AG08396 (cell line): Measurements from ENCODE around the gene IL18.
"Not testable (repeated sequence)": the region's sequence is repeated elsewhere in the genome, so short reads cannot be mapped to it uniquely, and the experiment has no call there.

Experiments
- DNase-seq: peaks from one replicate; pipeline ENCODE4 v3.0.0; 2012; ENCODE audit warnings: low spot score, mixed read lengths

Gene IL18

DNA sequence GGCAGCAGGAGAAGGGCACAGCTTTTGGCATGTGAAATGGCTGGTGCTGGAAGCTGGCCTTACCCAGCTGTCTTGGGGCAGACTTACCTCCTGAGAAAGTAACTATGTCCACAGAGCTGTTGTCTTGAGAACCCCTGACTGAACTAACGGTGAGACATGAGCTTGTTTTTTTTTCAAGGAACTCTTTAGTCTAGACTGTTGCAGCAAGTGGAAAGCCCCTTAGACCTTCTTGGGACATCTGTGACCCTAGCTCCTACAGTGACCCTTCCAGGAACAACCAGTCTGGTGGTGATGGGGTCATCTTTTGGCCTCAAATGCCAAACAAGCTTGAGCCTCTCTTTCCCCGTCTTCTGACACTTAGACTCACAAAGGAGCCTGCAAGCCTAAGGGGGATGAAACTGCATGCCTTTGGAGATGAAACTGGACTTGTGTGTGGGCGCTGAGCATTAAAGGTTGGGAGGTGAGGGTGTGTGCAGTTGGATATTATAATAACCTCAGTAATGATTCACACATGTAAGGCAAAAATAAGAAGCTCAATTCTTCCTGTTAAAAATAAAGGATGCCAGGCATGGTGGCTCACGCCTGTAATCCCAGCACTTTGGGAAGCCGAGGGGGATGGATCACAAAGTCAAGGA, 41.8 kb downstream of the IL18 start:
- no peak for DNase-seq

DNA sequence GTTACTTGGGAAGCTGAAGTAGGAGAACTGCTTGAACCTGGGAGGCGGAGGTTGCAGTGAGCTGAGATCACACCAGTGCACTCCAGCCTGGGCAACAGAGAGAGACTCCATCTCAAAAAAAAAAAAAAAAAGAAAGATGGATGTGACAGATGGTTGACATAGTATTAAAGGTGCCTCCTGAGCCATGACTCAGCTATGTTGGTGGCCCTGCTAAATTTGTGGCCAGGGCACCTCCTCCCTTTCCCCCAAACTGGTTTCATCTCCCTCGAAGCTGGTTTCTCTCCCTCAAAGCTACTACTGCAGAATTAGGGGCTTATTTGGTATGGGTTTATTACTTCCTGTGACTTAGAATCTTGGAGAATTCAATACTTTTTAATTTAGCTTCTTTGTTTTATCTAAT, 45.7 kb downstream of the IL18 start:
- no peak for DNase-seq

DNA sequence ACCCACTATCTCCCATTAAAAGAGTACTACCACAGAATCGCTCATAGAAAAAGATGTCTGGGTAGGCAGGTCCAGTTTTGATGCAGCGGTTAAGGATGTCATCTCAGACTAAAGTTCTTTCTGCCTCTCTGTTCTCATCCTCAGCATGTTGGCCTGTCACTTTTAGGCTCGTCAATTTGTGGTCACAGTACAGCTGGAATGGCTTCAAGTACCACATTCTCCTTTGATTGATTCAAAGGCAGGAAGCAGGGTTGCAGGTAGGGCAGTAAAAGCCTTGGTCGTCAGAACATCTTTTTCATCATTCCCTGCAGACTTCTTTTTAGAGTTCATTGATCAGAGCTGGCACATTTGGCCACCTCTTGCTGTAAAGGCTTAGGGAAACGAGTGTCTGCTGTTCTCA, 48.5 kb downstream of the IL18 start:
- no peak for DNase-seq

DNA sequence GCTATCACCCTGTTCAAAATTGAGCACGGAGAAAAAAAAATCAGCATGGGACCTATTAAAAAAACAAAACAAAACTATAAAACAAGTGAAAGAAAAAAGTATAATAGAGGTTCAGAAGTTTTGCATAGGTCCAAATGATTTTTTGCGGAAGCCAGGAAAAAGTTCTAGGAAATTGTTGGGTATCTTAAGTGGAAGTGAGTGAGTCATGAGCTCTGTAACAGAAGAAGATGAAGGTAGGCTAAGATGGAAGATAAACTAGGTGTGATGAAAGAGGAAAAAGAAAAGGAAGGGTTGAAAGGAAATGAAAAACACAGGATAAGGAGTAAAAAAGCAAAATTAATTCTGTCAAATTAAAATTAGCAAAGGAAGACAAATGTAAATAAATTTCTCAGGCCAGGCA, 49.4 kb downstream of the IL18 start:
- no peak for DNase-seq

DNA sequence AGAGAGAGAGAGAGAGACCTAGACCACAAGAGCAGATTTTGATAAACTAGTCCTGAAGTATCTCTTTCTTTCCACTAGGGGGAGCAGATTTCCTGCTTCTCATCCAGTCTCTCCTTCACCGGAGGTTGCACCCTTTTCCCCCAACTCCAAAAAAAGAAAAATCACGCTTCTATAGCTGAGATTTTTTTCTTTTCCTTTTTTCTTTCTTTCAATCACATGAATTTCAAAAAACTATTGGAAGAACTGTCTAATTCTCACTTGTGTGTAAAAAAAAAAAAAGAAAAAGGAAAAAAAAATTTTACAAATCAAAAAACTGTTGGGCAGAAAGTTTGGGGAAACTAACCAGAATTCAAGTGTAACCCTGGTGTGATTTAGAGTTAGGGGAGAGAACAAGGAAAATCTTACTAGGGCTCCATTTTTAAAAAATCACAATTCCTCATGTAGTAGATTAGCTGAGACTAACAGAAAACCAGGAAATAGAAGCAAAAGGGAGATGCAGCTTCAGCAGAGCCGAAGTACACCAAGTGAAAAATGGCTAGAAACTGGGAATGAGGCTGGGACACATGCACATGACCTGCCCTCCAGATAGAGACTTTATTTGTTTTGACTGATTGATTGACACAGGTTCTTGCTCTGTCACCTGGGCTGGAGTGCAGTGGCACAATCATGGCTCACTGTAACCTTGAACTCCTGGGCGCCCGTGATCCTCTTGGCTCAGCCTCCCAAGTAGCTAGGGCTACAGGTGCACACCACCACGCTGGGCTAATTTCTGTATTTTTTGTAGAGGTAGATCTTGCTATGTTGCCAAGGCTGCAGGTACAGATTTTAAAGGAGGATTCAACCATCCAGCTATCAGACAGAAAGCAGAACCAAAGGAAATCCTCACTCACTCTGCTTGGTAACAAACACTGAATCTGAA, 50.1 kb downstream of the IL18 start:
- peak; percentile 53 for DNase-seq

DNA sequence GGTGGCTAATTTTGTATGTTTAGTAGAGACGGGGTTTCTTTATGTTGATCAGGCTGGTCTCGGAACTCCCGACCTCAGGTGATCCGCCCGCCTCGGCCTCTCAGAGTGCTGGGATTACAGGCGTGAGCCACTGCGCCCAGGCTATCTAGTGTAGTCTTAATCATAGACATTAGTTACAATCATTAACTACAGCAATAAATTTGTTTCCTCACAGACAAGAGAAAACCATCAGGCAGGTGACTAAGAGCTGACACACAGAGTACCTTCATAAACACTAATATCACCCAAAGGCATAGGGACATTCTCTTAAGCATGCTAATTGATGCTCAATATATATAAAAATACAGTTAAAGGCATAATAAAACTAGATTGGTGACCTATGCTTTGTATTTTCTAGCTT, 57.8 kb downstream of the IL18 start:
- no peak for DNase-seq

DNA sequence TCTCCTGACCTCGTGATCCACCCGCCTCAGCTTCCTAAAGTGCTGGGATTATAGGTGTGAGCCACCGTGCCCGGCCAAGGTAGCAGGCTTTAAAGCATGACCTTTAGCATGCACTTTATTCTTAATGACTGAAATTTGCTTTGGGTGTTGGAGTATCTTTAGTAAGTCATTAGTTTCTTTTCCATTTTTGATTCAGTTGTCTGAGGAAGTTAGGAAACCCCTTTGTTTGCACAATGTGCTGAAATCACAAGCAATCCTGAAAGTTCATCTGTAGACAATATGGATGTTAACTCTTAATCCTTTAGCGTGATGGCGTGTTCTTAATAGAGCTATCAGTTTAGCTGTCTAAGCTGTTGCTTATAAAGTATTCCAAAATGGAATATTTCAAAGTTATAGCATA, 60.4 kb downstream of the IL18 start:
- DNase-seq: no peak

DNA sequence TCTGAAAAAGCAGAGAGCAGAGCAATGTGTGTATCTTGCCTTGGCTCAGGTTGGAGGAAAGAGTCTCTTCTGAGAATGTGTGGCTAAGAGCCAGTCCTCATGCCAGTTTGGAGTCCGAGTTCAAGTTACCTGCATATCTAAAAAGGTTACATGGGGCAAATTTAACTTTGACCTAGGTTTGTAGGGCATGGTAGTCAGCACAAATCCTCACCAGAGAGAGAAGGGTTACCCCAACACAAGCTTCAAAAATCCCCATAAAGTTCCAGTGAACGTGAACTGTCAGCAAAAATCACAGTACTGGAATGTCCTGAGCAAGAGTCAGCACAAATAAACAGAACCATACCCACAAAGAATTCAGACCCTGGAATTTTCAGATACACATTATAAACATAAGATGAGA, 63.4 kb downstream of the IL18 start:
- DNase-seq: peak; percentile 44

DNA sequence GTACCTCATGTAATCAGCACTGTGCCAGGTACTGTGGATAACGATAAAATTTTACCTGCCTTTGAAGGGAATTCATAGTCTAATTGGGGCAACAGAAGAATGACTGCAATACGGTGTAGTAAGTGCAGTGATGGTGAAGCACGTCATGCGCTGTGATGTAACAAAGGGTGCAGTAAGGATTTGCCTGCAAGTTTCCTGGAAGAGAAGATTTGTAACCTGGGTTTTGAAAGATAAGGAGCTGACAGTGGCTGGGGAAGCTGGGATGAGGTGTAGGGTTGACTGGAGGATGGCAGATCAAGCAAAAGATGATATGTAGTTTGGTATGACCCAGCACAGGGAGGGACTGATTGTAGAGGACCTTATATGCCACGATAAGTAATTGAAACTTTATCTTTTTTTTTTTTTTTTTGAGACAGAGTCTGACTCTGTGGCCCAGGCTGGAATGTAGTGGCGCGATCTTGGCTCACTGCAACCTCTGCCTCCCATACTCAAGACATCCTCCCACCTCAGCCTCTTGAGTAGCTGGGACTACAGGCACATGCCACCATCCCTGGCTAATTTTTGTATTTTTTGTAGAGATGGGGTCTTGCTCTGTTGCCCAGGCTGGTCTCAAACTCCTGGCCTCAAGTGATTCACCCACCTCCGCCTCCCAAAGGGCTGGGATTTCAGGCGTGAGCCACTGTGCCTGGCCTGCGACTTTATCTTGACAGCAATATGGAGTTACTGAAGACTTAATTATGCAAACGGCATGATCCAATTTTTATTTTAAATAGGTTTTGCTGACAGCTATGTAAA, 66.0 kb downstream of the IL18 start:
- DNase-seq: no peak

DNA sequence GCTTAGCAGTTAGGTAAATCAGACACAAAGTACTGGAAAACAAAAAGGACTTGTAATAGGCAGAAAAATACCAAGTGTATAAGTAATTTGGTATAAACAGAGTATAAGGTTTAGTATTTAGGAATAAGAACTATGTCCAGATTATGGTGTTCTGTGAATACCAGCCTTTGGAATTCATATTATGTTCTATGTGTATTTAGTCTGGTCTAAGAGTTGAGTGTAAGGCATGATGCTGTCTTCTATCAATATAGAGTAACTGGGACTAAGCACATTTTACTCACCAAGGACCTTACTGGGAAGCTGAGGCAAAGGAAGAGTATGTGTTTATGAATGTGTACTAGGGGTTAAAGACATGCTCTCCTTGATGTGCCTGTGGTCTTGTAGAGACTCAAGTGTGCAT, 67.7 kb downstream of the IL18 start:
- DNase-seq: peak; percentile 15

DNA sequence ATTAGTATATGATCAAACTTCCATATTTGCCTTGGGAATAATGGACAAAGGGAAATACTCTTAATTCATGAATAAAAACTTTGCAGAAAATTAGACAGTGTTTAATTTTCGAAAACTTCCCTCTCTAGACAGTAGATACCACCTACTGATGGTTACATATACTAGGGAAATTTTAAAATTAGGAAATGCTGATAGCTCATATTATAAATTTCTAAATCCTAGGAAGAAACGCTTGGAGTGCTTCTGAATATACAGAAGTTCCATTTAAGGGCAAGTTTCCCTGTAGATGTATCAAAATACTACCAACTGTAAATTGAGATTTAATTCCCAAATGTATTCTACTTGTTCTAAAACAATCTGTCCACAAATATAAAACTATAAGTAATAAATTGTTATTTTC, 68.6 kb downstream of the IL18 start:
- not testable (repeated sequence) for DNase-seq
